Measurements from ENCODE around the gene ITGB5.

ITGB5 gene

GRCh38 chr3:124859025-124859424, 28.1 kb downstream of the ITGB5 start:
- peak overlapping the region; percentile 89 for H3K27ac ChIP-seq (ENCODE audit: low read depth, low read length)
- peaks cover 16% of the 10 kb centered on the region for H3K79me2 ChIP-seq (ENCODE audit: control insufficient read depth, insufficient read depth, low read length, unreplicated experiment)
- no peak overlapping the region for H2AFZ ChIP-seq (ENCODE audit: low read length, unreplicated experiment)
- peak overlapping the region; percentile 35; the same call in 1 of the 2 replicates for H3K4me3 ChIP-seq (ENCODE audit: low read depth, low read length)
- H3K27me3 ChIP-seq (ENCODE audit: insufficient read depth, low read length), result no peaks in the 10 kb centered on the region
- H3K36me3 ChIP-seq (ENCODE audit: insufficient read depth, low read length), result peaks cover 31% of the 10 kb centered on the region
- H3K4me1 ChIP-seq (ENCODE audit: control insufficient read depth, insufficient read depth, low read length, unreplicated experiment), result peaks cover 35% of the 10 kb centered on the region

GRCh38 chr3:124858275-124858674, 28.9 kb downstream of the ITGB5 start:
- peaks cover 35% of the 10 kb centered on the region for H3K4me1 ChIP-seq (ENCODE audit: control insufficient read depth, insufficient read depth, low read length, unreplicated experiment)
- no peak overlapping the region for H2AFZ ChIP-seq (ENCODE audit: low read length, unreplicated experiment)
- H3K4me3 ChIP-seq (ENCODE audit: low read depth, low read length), result no peak overlapping the region
- peak overlapping the region; percentile 89 for H3K27ac ChIP-seq (ENCODE audit: low read depth, low read length)
- no peaks in the 10 kb centered on the region for H3K27me3 ChIP-seq (ENCODE audit: insufficient read depth, low read length)
- H3K79me2 ChIP-seq (ENCODE audit: control insufficient read depth, insufficient read depth, low read length, unreplicated experiment), result peaks cover 13% of the 10 kb centered on the region
- peaks cover 34% of the 10 kb centered on the region for H3K36me3 ChIP-seq (ENCODE audit: insufficient read depth, low read length)

- H3K4me3 ChIP-seq (ENCODE audit: low read depth, low read length), result no peak overlapping the region
- no peak overlapping the region for H2AFZ ChIP-seq (ENCODE audit: low read length, unreplicated experiment)
- H3K27ac ChIP-seq (ENCODE audit: low read depth, low read length), result no peak overlapping the region
- peaks cover 33% of the 10 kb centered on the region for H3K4me1 ChIP-seq (ENCODE audit: control insufficient read depth, insufficient read depth, low read length, unreplicated experiment)
- no peaks in the 10 kb centered on the region for H3K27me3 ChIP-seq (ENCODE audit: insufficient read depth, low read length)
- peaks cover 34% of the 10 kb centered on the region for H3K36me3 ChIP-seq (ENCODE audit: insufficient read depth, low read length)
- H3K79me2 ChIP-seq (ENCODE audit: control insufficient read depth, insufficient read depth, low read length, unreplicated experiment), result peaks cover 18% of the 10 kb centered on the region
Observed at GRCh38 chr3:124856677-124857076, 30.5 kb downstream of the ITGB5 start.

- no peak overlapping the region for H3K27ac ChIP-seq (ENCODE audit: low read depth, low read length)
- H3K4me1 ChIP-seq (ENCODE audit: control insufficient read depth, insufficient read depth, low read length, unreplicated experiment), result peaks cover 30% of the 10 kb centered on the region
- peaks cover 34% of the 10 kb centered on the region for H3K36me3 ChIP-seq (ENCODE audit: insufficient read depth, low read length)
Observed at GRCh38 chr3:124854009-124854408, 33.2 kb downstream of the ITGB5 start.

GRCh38 chr3:124853446-124853845, 33.7 kb downstream of the ITGB5 start:
- H3K4me3 ChIP-seq (ENCODE audit: low read depth, low read length), result no peak overlapping the region
- H3K79me2 ChIP-seq (ENCODE audit: control insufficient read depth, insufficient read depth, low read length, unreplicated experiment), result peaks cover 23% of the 10 kb centered on the region
- no peak overlapping the region for H2AFZ ChIP-seq (ENCODE audit: low read length, unreplicated experiment)
- H3K36me3 ChIP-seq (ENCODE audit: insufficient read depth, low read length), result peaks cover 34% of the 10 kb centered on the region
- no peak overlapping the region for H3K27ac ChIP-seq (ENCODE audit: low read depth, low read length)
- H3K27me3 ChIP-seq (ENCODE audit: insufficient read depth, low read length), result no peaks in the 10 kb centered on the region
- H3K4me1 ChIP-seq (ENCODE audit: control insufficient read depth, insufficient read depth, low read length, unreplicated experiment), result peaks cover 24% of the 10 kb centered on the region

More at GRCh38 chr3:124854009-124854408, 33.2 kb downstream of the ITGB5 start:
- Histone ChIP-seq H2AFZ (ENCODE audit: low read length, unreplicated experiment) (no peak overlapping the region), H3K79me2 (ENCODE audit: control insufficient read depth, insufficient read depth, low read length, unreplicated experiment) (peaks cover 23% of the 10 kb centered on the region), H3K27me3 (ENCODE audit: insufficient read depth, low read length) (no peaks in the 10 kb centered on the region), H3K4me3 (ENCODE audit: low read depth, low read length) (no peak overlapping the region)

- Histone ChIP-seq H3K79me2 (ENCODE audit: control insufficient read depth, insufficient read depth, low read length, unreplicated experiment) (peaks cover 20% of the 10 kb centered on the region), H3K27ac (ENCODE audit: low read depth, low read length) (no peak overlapping the region), H3K4me1 (ENCODE audit: control insufficient read depth, insufficient read depth, low read length, unreplicated experiment) (peaks cover 20% of the 10 kb centered on the region), H3K36me3 (ENCODE audit: insufficient read depth, low read length) (peaks cover 31% of the 10 kb centered on the region), H2AFZ (ENCODE audit: low read length, unreplicated experiment) (no peak overlapping the region), H3K27me3 (ENCODE audit: insufficient read depth, low read length) (no peaks in the 10 kb centered on the region), H3K4me3 (ENCODE audit: low read depth, low read length) (no peak overlapping the region)
Observed at GRCh38 chr3:124851905-124852304, 35.3 kb downstream of the ITGB5 start.

GRCh38 chr3:124851136-124851535, 36.0 kb downstream of the ITGB5 start:
- H2AFZ ChIP-seq (ENCODE audit: low read length, unreplicated experiment), result no peak overlapping the region
- peaks cover 25% of the 10 kb centered on the region for H3K4me1 ChIP-seq (ENCODE audit: control insufficient read depth, insufficient read depth, low read length, unreplicated experiment)
- peaks cover 17% of the 10 kb centered on the region for H3K79me2 ChIP-seq (ENCODE audit: control insufficient read depth, insufficient read depth, low read length, unreplicated experiment)
- H3K27ac ChIP-seq (ENCODE audit: low read depth, low read length), result peak overlapping the region; percentile 52
- 0 out of 2 replicates have a peak overlapping the region, but pooled peaks have one; percentile 0 for H3K4me3 ChIP-seq (ENCODE audit: low read depth, low read length)
- H3K36me3 ChIP-seq (ENCODE audit: insufficient read depth, low read length), result peaks cover 24% of the 10 kb centered on the region
- H3K27me3 ChIP-seq (ENCODE audit: insufficient read depth, low read length), result no peaks in the 10 kb centered on the region

GRCh38 chr3:124850633-124851032, 36.5 kb downstream of the ITGB5 start:
- 0 out of 2 replicates have a peak overlapping the region, but pooled peaks have one; percentile 0 for H3K4me3 ChIP-seq (ENCODE audit: low read depth, low read length)
- peaks cover 30% of the 10 kb centered on the region for H3K4me1 ChIP-seq (ENCODE audit: control insufficient read depth, insufficient read depth, low read length, unreplicated experiment)
- no peaks in the 10 kb centered on the region for H3K27me3 ChIP-seq (ENCODE audit: insufficient read depth, low read length)
- H3K36me3 ChIP-seq (ENCODE audit: insufficient read depth, low read length), result peaks cover 21% of the 10 kb centered on the region
- H2AFZ ChIP-seq (ENCODE audit: low read length, unreplicated experiment), result no peak overlapping the region
- H3K79me2 ChIP-seq (ENCODE audit: control insufficient read depth, insufficient read depth, low read length, unreplicated experiment), result peaks cover 13% of the 10 kb centered on the region
- H3K27ac ChIP-seq (ENCODE audit: low read depth, low read length), result peak overlapping the region; percentile 52

GRCh38 chr3:124850212-124850611, 37.0 kb downstream of the ITGB5 start:
- Histone ChIP-seq H3K36me3 (ENCODE audit: insufficient read depth, low read length) (peaks cover 17% of the 10 kb centered on the region), H3K4me3 (ENCODE audit: low read depth, low read length) (no peak overlapping the region), H3K4me1 (ENCODE audit: control insufficient read depth, insufficient read depth, low read length, unreplicated experiment) (peaks cover 33% of the 10 kb centered on the region), H3K79me2 (ENCODE audit: control insufficient read depth, insufficient read depth, low read length, unreplicated experiment) (peaks cover 10% of the 10 kb centered on the region), H3K27me3 (ENCODE audit: insufficient read depth, low read length) (no peaks in the 10 kb centered on the region), H2AFZ (ENCODE audit: low read length, unreplicated experiment) (no peak overlapping the region), H3K27ac (ENCODE audit: low read depth, low read length) (no peak overlapping the region)

- Histone ChIP-seq H3K4me1 (ENCODE audit: control insufficient read depth, insufficient read depth, low read length, unreplicated experiment) (peaks cover 41% of the 10 kb centered on the region), H3K27ac (ENCODE audit: low read depth, low read length) (no peak overlapping the region), H3K27me3 (ENCODE audit: insufficient read depth, low read length) (no peaks in the 10 kb centered on the region), H3K4me3 (ENCODE audit: low read depth, low read length) (no peak overlapping the region), H3K79me2 (ENCODE audit: control insufficient read depth, insufficient read depth, low read length, unreplicated experiment) (peaks cover 10% of the 10 kb centered on the region), H3K36me3 (ENCODE audit: insufficient read depth, low read length) (0 out of 2 replicates have a peak, but pooled peaks cover 5% of the 10 kb centered on the region), H2AFZ (ENCODE audit: low read length, unreplicated experiment) (no peak overlapping the region)
Observed at GRCh38 chr3:124848300-124848699, 38.9 kb downstream of the ITGB5 start.

- H3K36me3 ChIP-seq (ENCODE audit: insufficient read depth, low read length), result 0 out of 2 replicates have a peak, but pooled peaks cover 5% of the 10 kb centered on the region
- H3K27ac ChIP-seq (ENCODE audit: low read depth, low read length), result no peak overlapping the region
- H2AFZ ChIP-seq (ENCODE audit: low read length, unreplicated experiment), result no peak overlapping the region
- no peak overlapping the region for H3K4me3 ChIP-seq (ENCODE audit: low read depth, low read length)
- peaks cover 10% of the 10 kb centered on the region for H3K79me2 ChIP-seq (ENCODE audit: control insufficient read depth, insufficient read depth, low read length, unreplicated experiment)
- peaks cover 41% of the 10 kb centered on the region for H3K4me1 ChIP-seq (ENCODE audit: control insufficient read depth, insufficient read depth, low read length, unreplicated experiment)
- H3K27me3 ChIP-seq (ENCODE audit: insufficient read depth, low read length), result no peaks in the 10 kb centered on the region
Observed at GRCh38 chr3:124847863-124848262, 39.3 kb downstream of the ITGB5 start.
